GM18502 (cell line): ENCODE measurements around the gene DNASE1.

Experiments used
- ATAC-seq: cut with Tn5 transposase; IDR thresholded peaks from one replicate; pipeline ENCODE4 v1.9.1; 2021; ENCODE audit warnings: mild to moderate bottlenecking; ENCODE audit not compliant: unreplicated experiment, poor library complexity

The DNASE1 gene

DNA sequence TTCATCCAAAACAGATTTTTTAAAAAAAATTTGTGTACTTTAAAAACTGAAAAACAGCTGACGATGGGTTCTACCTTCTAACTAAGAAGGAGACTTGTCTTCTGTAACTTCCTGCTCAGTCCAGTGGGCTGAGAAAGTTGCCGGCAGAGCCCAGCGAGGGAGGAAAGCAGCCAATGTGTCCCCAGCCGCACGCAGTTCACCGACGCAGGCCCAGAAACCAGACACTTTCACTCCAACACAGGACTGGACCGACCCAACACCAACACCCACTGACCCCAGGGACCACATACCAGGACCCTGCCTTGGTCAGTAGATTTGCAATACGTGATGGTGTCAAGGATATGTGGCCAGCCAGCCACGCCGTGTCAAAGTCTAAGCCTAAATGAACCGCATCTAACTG is 37.3 kb downstream of the DNASE1 start:
- ATAC-seq, result no peak

DNA sequence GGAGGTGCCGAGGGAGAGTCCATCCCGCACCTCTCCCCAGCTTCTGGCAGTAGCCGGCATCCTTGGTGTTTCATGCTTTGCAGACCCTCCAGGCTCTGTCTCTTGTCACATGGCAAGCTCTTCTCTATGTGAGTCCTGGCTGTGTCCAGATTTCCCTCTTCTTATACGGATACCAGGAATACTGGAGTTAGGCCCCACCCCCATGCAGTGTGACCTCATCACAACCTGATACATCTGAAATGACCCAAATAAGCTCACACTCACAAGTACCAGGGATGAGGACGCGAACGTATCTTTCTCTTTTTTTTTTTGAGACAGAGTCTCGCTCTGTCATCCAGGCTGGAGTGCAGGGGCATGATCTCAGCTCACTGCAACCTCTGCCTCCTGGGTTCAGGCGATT is 39.6 kb downstream of the DNASE1 start:
- ATAC-seq, result no peak

DNA sequence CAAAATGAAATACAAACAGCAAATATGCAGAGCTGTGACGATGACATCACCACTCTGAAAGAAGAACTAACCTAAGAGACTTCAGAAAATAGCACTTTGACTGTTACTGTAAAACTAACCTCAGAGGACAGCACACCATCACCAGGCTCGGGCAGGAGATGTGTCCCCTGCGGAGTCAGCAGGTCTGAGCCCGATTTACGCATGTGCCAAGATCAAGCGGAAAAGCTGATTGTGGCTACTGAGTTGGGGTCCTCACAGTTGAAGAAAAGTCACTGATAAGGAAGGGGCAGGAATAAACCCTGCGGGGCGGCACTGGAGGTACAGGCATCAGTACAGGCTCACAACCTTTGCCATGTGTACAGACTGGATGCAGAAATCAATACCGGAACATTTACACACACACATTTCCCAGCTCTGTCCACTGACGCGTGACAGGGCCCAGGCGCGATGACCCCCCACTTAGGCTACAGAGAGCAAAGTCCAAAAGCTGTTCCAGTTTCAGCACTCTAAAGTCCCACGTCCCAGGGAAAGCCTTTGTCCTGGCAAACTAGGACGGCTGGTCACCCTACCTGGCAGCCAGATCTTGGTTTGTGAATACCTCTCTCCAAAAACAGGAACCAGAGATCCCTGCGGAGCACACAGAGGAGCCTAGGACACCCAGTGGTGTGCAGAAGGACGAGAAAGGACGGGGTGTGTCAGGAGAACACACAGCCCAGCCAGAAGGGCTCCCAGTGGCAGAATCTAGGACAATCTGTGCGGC is 41.3 kb downstream of the DNASE1 start:
- no peak for ATAC-seq

DNA sequence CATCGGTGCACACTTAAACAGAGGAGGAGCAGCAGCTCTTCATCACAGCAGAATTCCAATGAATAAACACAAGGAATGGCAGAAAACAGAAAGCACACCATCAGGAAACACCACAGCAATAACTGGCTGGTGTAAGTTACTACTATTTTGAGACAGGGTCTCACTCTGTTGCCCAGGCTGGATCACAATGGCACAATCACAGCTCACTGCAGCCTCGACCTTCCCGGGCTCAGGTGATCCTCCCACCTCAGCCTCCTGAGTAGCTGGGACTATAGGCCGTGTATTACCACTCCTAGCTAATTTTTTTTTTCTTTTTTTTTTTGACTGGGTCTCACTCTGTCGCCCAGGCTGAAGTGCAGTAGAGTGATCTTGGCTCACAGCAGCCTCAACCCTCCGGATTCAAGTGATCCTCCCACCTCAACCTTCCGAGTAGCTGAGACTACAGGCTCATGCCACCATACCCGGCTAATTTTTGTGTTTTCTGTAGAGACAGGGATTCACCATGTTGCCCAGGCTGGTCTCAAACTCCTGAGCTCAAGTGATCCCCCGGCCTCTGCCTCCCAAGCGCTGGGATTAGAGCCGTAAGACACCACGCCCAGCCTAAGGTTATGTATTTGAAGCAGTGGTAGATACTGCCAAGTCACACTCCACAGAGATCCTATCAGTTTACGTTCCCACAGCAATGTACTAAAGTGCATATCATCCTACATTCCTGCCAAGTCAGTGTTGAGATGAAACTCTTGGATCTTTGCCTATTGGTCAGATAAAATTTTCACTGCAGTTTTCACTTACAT is 42.1 kb downstream of the DNASE1 start:
- no peak for ATAC-seq

DNA sequence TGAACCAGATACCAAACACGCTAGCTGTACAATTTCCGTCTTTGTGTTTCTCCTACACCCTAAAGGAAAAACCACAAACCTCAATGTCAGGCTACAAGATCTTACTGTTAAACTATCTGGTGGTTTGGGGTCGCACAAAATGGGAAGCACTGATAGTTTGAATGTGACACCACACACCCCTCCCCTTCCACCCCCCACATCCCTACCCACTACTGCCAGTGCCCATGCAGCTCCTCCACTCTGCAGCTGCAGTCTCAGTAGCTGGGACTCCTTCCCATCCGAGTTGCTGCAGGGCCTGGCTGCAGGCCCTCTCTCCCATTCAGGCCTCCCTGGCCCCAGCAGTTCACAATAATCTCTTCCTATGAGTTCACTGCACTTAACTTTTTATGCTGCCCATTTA is 44.5 kb downstream of the DNASE1 start:
- ATAC-seq, result no peak

DNA sequence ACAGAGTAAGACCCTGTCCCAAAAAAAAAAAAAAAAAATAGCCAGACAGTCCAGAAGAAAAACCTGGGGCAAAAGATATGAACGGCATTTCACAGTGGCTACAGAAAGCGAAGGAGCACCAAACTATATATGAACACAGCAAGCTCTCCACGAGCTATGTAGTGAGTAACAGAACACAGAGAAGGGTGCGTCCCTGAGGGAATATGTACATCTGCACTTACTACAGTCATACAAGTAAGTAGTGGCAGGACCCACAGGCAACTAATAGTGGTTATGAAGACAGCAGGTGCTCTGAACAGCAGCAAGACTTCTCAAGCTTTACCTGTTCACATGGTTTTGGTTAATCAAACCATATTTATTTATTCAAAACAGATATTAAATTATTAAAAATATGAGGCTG is 47.0 kb downstream of the DNASE1 start:
- no peak for ATAC-seq

DNA sequence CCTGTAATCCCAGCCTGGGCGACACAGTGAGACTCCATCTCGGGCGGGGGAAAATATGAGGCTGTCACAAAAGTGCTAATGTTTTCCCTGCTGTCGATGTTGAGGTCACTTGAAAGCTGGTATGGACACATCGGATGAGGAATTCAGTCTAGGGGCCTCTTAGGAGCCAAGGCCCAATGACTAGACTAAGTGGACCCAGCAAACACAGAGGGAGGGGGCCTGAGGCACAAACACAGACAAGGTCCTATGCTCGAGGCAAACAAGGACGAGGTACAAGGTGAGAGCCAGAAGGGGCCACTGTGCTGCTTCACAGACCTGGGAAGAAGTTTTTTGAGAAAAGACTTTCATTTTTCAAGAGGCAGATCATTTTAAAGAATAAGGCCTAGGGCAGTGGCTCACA is 47.6 kb downstream of the DNASE1 start:
- no peak for ATAC-seq

DNA sequence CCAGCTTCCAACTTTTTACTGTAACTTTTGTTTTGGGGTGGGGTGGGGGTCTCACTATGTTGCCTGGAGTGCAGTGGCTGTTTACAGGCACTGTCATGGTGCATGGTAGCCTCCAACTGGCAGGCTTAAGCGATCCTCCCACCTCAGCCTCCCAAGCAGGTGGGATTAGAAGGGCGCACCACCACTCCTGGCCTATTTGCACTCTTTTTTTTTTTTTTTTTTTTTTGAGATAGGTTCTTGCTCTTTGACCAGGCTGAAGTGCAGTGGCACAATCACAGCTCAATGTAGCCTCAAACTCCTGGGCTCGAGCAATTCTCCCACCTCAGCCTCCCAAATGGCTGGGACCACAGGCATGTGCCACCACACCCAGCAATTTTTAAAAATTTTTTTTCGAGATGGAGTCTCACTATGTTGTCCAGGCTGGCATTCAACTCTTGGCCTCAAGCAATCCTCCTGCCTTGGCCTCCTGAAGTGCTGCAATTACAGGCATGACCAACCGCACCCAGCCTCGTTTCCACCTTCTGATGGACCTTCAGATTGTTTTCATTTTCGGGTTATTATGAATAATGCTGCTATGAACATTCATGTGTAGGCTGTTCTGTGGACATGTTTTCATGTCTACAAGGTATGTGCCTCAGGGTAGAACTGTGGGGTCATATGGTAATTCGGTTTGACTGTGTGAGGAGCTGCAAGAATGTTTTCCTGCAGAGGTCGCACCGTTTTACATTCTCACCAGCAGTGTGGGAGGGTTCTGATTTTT is 51.9 kb downstream of the DNASE1 start:
- ATAC-seq, result no peak
